ENCODE results near the gene RCSD1.

RCSD1 gene

GRCh38 chr1:167683641-167684502 is 53.8 kb downstream of the RCSD1 start:
- H3K4me3 ChIP-seq (ENCODE audit: low read length): no peak overlapping the region
- no peak for TF ChIP-seq CTCF (IDR thresholded peaks at IDR 0.05; ENCODE audit: insufficient read depth, low read depth, low read length, missing control alignments)
- peak; percentile 22 for DNase-seq (ENCODE audit: low read depth)

GRCh38 chr1:167685844-167686243 is 55.8 kb downstream of the RCSD1 start:
- no peak overlapping the region for H3K4me3 ChIP-seq (ENCODE audit: low read length)
- TF ChIP-seq CTCF (IDR thresholded peaks at IDR 0.05; ENCODE audit: insufficient read depth, low read depth, low read length, missing control alignments): no peak
- no peak for DNase-seq (ENCODE audit: low read depth)

- peak; percentile 80 for DNase-seq (ENCODE audit: low read depth)
- TF ChIP-seq CTCF (IDR thresholded peaks at IDR 0.05; ENCODE audit: insufficient read depth, low read depth, low read length, missing control alignments): peak; percentile 91
- H3K4me3 ChIP-seq (ENCODE audit: low read length): no peak overlapping the region
These were observed 58.0 kb downstream of the RCSD1 start for GRCh38 chr1:167687919-167688519.

- TF ChIP-seq CTCF (IDR thresholded peaks at IDR 0.05; ENCODE audit: insufficient read depth, low read depth, low read length, missing control alignments): no peak
- DNase-seq (ENCODE audit: low read depth): no peak
- H3K4me3 ChIP-seq (ENCODE audit: low read length): no peak overlapping the region
These were observed 59.5 kb downstream of the RCSD1 start for GRCh38 chr1:167689567-167689920.

GRCh38 chr1:167690053-167690452 is 60.0 kb downstream of the RCSD1 start:
- no peak for DNase-seq (ENCODE audit: low read depth)
- no peak overlapping the region for H3K4me3 ChIP-seq (ENCODE audit: low read length)
- TF ChIP-seq CTCF (IDR thresholded peaks at IDR 0.05; ENCODE audit: insufficient read depth, low read depth, low read length, missing control alignments): no peak

- no peak for TF ChIP-seq CTCF (IDR thresholded peaks at IDR 0.05; ENCODE audit: insufficient read depth, low read depth, low read length, missing control alignments)
- DNase-seq (ENCODE audit: low read depth): no peak
- H3K4me3 ChIP-seq (ENCODE audit: low read length): no peak overlapping the region
These were observed 63.5 kb downstream of the RCSD1 start for GRCh38 chr1:167693425-167694045.
